Measurements from ENCODE around the gene DLG2.

Gene DLG2

GRCh38 chr11:84981301-84981700 lies 645.8 kb downstream of the DLG2 start:
- Histone ChIP-seq H4K20me1 (ENCODE audit: insufficient read depth, low read length) (no peaks in the 10 kb centered on the region), H3K9me3 (ENCODE audit: low read length) (no peaks in the 10 kb centered on the region), H3K4me2 (ENCODE audit: low read length) (no peak overlapping the region), H3K4me3 (ENCODE audit: low read depth, low read length, poor library complexity, severe bottlenecking) (no peak overlapping the region), H3K4me1 (ENCODE audit: insufficient read depth, low read length, severe bottlenecking) (no peaks in the 10 kb centered on the region), H3K36me3 (ENCODE audit: insufficient read depth, low read length) (no peaks in the 10 kb centered on the region), H3K27me3 (ENCODE audit: insufficient read depth, low read length) (no peaks in the 10 kb centered on the region), H3K27ac (ENCODE audit: low read depth, low read length, poor library complexity, severe bottlenecking) (no peak overlapping the region), H3K79me2 (ENCODE audit: insufficient read depth, low read length) (no peaks in the 10 kb centered on the region), H3K9ac (ENCODE audit: low read length) (no peak overlapping the region), H2AFZ (ENCODE audit: low read length) (no peak overlapping the region), H3K9me2 (ENCODE audit: low read depth, low read length) (no peaks in the 10 kb centered on the region), H3F3A (ENCODE audit: insufficient read depth, low read length) (no peaks in the 10 kb centered on the region)
- no peak for TF ChIP-seq EZH2 (IDR thresholded peaks at IDR 0.05; ENCODE audit: borderline replicate concordance, low read length)
- no peak for TF ChIP-seq CTCF (IDR thresholded peaks at IDR 0.05; ENCODE audit: low read length)

GRCh38 chr11:84969103-84969502 lies 658.0 kb downstream of the DLG2 start:
- H3K9me2 ChIP-seq (ENCODE audit: low read depth, low read length) = no peaks in the 10 kb centered on the region
- H3K79me2 ChIP-seq (ENCODE audit: insufficient read depth, low read length) = no peaks in the 10 kb centered on the region
- TF ChIP-seq CTCF (IDR thresholded peaks at IDR 0.05; ENCODE audit: low read length) (no peak), EZH2 (IDR thresholded peaks at IDR 0.05; ENCODE audit: borderline replicate concordance, low read length) (no peak)
- no peaks in the 10 kb centered on the region for H4K20me1 ChIP-seq (ENCODE audit: insufficient read depth, low read length)
- no peaks in the 10 kb centered on the region for H3K4me1 ChIP-seq (ENCODE audit: insufficient read depth, low read length, severe bottlenecking)
- no peak overlapping the region for H3K4me3 ChIP-seq (ENCODE audit: low read depth, low read length, poor library complexity, severe bottlenecking)
- H3K36me3 ChIP-seq (ENCODE audit: insufficient read depth, low read length) = no peaks in the 10 kb centered on the region
- no peak overlapping the region for H3K9ac ChIP-seq (ENCODE audit: low read length)
- no peaks in the 10 kb centered on the region for H3F3A ChIP-seq (ENCODE audit: insufficient read depth, low read length)
- no peak overlapping the region for H3K4me2 ChIP-seq (ENCODE audit: low read length)
- H3K27me3 ChIP-seq (ENCODE audit: insufficient read depth, low read length) = no peaks in the 10 kb centered on the region
- no peak overlapping the region for H3K27ac ChIP-seq (ENCODE audit: low read depth, low read length, poor library complexity, severe bottlenecking)
- H2AFZ ChIP-seq (ENCODE audit: low read length) = no peak overlapping the region
- H3K9me3 ChIP-seq (ENCODE audit: low read length) = no peaks in the 10 kb centered on the region

- H3K9me3 ChIP-seq (ENCODE audit: low read length) = no peaks in the 10 kb centered on the region
- no peaks in the 10 kb centered on the region for H3K36me3 ChIP-seq (ENCODE audit: insufficient read depth, low read length)
- H3K27me3 ChIP-seq (ENCODE audit: insufficient read depth, low read length) = no peaks in the 10 kb centered on the region
- no peak overlapping the region for H3K9ac ChIP-seq (ENCODE audit: low read length)
- H3K4me3 ChIP-seq (ENCODE audit: low read depth, low read length, poor library complexity, severe bottlenecking) = no peak overlapping the region
- H4K20me1 ChIP-seq (ENCODE audit: insufficient read depth, low read length) = no peaks in the 10 kb centered on the region
- TF ChIP-seq CTCF (IDR thresholded peaks at IDR 0.05; ENCODE audit: low read length) = no peak
- no peak for TF ChIP-seq EZH2 (IDR thresholded peaks at IDR 0.05; ENCODE audit: borderline replicate concordance, low read length)
- H3F3A ChIP-seq (ENCODE audit: insufficient read depth, low read length) = no peaks in the 10 kb centered on the region
- H3K4me1 ChIP-seq (ENCODE audit: insufficient read depth, low read length, severe bottlenecking) = no peaks in the 10 kb centered on the region
- no peaks in the 10 kb centered on the region for H3K9me2 ChIP-seq (ENCODE audit: low read depth, low read length)
- no peaks in the 10 kb centered on the region for H3K79me2 ChIP-seq (ENCODE audit: insufficient read depth, low read length)
- no peak overlapping the region for H3K27ac ChIP-seq (ENCODE audit: low read depth, low read length, poor library complexity, severe bottlenecking)
- no peak overlapping the region for H2AFZ ChIP-seq (ENCODE audit: low read length)
- no peak overlapping the region for H3K4me2 ChIP-seq (ENCODE audit: low read length)
Observed at GRCh38 chr11:84965484-84965883, 661.7 kb downstream of the DLG2 start.

Measured in OCI-LY1 (cell line).